Limb (tissue), 2 donors: ENCODE measurements around the gene CHIC2.
"Not testable (repeated sequence)": the region's sequence is repeated elsewhere in the genome, so short reads cannot be mapped to it uniquely, and the experiment has no call there.

Experiments used
- DNase-seq, 2 donors: peaks; one replicate each; pipeline ENCODE4 v3.0.0-alpha.2; 2016; ENCODE audit errors: extremely low spot score in 2 of 2

CHIC2 gene

GRCh38 chr4:54064317-54065111 lies at the start of gene CHIC2:
TSS of gene CHIC2 (minus strand) at chr4:54064605. CDS start at chr4:54064300, 305 bp downstream.
- peak; percentile 94 to 99 for DNase-seq

DNA sequence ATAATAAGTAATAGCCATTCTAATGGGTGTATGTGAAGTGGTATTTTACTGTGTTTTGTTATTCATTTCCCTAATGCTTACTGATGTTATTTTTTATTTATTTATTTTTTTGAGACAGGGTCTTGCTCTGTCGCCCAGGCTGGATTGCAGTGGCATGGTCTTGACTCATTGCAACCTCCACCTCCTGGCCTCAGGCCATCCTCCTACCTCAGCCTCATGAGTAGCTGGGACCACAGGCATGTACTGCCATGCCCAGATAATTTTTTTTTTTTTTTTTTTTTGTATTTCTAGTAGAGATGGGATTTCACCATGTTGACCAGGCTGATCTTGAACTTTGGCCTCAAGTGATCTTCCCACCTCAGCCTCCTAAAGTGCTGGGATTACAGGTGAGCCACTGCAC lies 48.8 kb upstream of the CHIC2 start:
- not testable (repeated sequence) for DNase-seq

- no peak for DNase-seq
Measured at GRCh38 chr4:54110019-54110416, 45.6 kb upstream of the CHIC2 start.

GRCh38 chr4:54109241-54110018 lies 45.0 kb upstream of the CHIC2 start:
- DNase-seq = no peak

- DNase-seq = no peak
Measured at GRCh38 chr4:54107951-54108748, 43.7 kb upstream of the CHIC2 start.

DNA sequence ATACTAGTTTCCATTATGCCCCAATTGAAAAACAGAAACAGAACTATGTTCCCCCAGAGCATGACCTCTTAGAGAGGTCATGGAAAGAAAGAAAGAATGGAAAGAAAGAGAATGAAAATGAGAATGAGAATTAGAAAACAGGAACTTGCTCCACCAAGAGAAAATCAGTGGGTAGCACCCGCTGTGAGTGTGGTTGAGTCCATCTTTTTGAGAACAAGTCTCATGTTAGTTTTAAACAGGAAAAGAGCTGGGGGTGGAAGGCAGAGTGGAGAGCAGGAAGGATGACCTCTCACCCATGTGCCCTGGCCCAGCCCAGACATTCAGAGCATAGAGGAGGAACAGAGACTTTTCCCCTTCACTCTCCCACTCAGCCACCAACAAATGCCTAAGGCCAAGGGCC lies 40.5 kb upstream of the CHIC2 start:
- DNase-seq = no peak

- DNase-seq = no peak
Measured at GRCh38 chr4:54103190-54103574, 38.8 kb upstream of the CHIC2 start.

DNA sequence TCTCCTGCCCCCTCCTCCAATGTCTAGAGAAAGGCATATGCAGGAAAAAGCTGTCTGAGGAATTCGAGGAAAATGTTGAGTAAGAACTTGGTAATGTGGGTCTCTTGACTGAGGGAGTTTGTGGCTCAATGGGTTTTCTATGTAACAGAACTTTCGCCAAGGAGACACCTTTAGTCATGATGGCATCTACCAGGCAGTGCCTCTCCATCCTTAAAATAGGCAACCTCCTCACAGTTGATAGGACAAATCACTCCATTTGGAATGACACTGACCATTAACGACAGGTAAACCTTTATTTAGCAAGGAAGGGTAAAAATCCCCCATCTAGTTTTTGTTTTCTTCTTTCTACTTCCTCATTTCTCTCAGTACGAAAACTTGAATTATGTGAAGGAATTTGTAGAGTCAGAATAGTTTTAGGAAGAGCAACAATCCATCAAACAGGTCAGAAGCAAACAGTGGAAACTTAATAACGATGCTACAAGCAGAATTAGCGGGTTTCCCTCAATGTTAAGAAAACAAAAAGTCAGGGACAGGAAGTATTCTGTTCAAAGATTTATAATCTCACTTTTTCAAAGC lies 38.2 kb upstream of the CHIC2 start:
- no peak for DNase-seq

- peak in 1 of 2 donors; percentile 51 for DNase-seq
Measured at GRCh38 chr4:54101190-54102041, 37.0 kb upstream of the CHIC2 start.

- no peak for DNase-seq
Measured at GRCh38 chr4:54100595-54101189, 36.3 kb upstream of the CHIC2 start.

GRCh38 chr4:54099748-54100574 lies 35.6 kb upstream of the CHIC2 start, which contains the start of gene GSX2:
TSS of gene GSX2 (plus strand) at chr4:54100163. CDS start at chr4:54100345, 182 bp downstream.
- peak in 1 of 2 donors; percentile 69 for DNase-seq

- no peak for DNase-seq
Measured at GRCh38 chr4:54099287-54099747, 34.9 kb upstream of the CHIC2 start.

GRCh38 chr4:54098375-54098774 lies 34.0 kb upstream of the CHIC2 start:
- DNase-seq = no peak

DNA sequence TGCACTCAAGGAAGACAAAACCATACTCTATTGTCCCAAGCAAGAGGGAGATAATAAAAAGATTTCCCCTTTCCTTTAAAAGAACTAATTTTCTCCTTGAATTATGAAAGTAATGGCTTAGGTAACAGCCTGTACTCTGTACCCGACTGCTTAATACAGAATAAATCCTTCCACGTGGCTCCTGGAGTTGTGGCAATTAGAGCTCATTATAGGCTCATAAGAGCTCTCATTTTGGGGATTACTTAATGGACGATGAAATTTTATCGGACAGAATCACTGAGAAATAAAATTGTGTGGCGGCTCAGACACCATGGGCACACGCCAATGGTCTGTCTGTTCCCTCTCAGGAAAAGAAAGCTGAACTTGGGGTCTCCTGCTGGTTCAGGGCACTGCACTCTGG lies 32.7 kb upstream of the CHIC2 start:
- DNase-seq = no peak

GRCh38 chr4:54096295-54096962 lies 32.0 kb upstream of the CHIC2 start:
- DNase-seq = no peak

GRCh38 chr4:54095110-54095825 lies 30.9 kb upstream of the CHIC2 start:
- peak in 1 of 2 donors; percentile 47 for DNase-seq

GRCh38 chr4:54094451-54094850 lies 30.0 kb upstream of the CHIC2 start:
- no peak for DNase-seq
